IPS-NIHi11 (cell line): ENCODE data around the gene LMO2.

Experiments used
- DNase-seq: peaks from one replicate; pipeline ENCODE4 v3.0.0; 2012; ENCODE audit warnings: mixed read lengths, low spot score

The LMO2 gene

DNA sequence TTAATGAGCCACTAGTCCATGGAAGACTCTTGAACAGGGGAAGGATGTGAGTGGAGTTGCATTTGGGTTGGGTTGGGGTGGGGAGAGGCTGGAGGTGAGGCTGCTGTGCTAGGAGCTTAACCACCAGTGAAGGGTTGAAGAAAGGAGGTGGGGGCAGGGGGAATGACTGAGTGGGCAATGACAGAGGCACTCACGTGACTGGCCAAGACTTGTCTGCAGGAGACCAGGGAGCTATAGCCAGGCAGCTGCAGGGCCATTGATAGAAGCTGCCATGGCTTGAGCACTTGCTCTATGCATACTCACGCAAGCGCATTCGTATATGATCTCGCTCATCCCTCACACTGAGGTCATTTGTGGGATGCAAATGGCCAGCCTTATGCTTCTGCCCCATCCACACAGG, 4.0 kb downstream of the LMO2 start:
- DNase-seq, result no peak

- no peak for DNase-seq
These were observed 6.4 kb downstream of the LMO2 start for GRCh38 chr11:33885338-33886005.

DNA sequence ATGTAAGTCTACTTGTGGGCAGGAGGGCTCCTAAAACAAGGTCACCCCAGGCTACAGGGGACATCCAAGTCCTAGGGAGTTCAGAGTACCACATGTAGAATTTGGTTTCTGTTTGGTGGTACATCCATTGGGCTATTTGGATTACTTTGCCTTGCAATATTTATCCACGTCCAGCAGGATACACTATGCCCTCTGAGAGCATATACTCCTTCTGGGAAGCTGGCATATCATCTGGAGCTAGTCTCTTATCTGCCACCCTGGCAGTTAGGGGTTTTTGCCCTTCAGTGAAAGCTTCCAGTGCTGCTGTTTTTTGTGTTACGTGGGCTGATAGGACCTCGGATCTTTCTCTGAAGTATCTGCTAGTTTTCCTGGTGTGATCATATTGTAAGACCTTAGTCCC, 7.3 kb downstream of the LMO2 start:
- no peak for DNase-seq

DNA sequence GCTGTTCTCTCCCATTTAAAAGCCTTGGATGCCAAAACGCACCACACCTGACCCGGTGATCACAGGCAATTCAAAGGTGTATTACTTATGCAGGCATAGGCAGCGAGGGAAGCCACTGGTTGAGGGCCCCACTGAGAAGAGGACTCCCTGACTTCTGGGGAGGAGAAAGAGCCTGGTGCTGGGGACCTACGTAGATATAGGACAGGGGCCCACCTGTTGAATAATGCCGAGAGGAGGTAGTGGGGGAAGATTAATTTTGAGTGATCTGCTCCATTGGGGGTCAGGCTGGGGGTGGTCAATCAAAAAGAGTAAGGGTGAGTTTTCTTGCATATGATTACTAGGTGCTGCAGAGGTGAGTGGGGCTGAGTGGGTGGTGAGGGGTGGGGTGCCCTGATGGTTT, 7.8 kb downstream of the LMO2 start:
- DNase-seq, result no peak

DNA sequence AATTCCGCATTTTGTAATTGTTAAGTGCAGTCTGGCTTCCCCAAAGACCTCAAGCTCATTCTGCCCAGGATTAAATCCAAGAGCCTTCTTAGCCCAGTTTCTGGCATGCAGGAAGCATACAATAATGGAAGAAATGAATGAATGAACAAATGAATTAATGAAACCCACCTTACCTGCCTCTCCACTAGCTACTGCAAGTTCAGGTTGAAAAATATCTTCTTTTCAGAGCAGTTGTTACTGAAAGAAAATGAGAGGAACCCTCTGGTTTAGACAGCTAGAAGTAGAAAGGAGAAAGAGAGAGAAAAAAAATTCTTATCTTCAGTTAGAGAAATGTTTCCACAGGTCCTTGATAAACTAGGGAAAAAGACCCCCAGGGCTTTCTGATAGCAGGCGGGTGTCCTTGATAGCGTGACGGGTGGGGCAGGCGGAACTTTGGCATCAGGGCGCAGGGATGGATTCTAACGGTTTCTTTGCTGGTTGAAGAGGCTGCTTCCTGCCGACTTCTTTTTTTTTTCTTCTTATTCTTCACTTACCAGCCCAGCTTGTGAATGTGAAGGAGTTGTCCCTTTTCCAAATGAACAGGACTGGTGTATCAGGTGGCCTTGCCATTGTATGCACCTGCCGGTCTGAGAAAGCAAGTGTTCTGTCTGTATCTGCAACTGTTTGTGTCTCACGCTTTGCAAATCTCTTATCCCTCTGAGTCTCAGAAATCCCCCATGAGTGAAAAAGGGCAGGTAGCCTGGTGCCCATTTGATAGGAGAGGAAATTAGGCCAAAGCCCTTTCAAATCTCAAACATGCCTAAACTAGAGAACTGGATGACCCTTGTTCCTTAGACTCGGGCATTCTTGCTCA, 10.0 kb downstream of the LMO2 start:
- DNase-seq, result no peak

GRCh38 chr11:33880979-33881378, 10.9 kb downstream of the LMO2 start:
- no peak for DNase-seq

DNA sequence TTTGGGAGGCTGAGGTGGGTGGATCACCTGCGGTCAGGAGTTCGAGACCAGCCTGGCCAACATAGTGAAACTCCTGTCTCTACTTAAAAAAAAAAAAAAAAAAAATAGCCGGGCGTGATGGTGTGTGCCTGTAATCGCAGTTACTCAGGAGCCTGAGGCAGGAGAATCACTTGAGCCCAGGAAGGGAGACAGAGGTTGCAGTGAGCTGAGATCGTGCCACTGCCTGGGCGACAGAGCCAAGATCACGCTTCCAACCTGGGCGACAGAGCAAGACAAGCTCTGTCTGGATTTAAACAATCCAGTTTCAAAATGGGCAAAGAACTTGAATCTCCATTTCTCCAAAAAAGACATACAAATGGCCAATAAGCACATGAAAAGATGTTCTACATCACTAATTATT, 12.5 kb downstream of the LMO2 start:
- no peak for DNase-seq

- no peak for DNase-seq
These were observed 14.8 kb downstream of the LMO2 start for GRCh38 chr11:33877038-33877437.

- DNase-seq, result no peak
These were observed 16.1 kb downstream of the LMO2 start for GRCh38 chr11:33875621-33876294.

- DNase-seq, result no peak
These were observed 16.9 kb downstream of the LMO2 start for GRCh38 chr11:33874910-33875490.

- no peak for DNase-seq
These were observed 17.4 kb downstream of the LMO2 start for GRCh38 chr11:33874433-33874832.

DNA sequence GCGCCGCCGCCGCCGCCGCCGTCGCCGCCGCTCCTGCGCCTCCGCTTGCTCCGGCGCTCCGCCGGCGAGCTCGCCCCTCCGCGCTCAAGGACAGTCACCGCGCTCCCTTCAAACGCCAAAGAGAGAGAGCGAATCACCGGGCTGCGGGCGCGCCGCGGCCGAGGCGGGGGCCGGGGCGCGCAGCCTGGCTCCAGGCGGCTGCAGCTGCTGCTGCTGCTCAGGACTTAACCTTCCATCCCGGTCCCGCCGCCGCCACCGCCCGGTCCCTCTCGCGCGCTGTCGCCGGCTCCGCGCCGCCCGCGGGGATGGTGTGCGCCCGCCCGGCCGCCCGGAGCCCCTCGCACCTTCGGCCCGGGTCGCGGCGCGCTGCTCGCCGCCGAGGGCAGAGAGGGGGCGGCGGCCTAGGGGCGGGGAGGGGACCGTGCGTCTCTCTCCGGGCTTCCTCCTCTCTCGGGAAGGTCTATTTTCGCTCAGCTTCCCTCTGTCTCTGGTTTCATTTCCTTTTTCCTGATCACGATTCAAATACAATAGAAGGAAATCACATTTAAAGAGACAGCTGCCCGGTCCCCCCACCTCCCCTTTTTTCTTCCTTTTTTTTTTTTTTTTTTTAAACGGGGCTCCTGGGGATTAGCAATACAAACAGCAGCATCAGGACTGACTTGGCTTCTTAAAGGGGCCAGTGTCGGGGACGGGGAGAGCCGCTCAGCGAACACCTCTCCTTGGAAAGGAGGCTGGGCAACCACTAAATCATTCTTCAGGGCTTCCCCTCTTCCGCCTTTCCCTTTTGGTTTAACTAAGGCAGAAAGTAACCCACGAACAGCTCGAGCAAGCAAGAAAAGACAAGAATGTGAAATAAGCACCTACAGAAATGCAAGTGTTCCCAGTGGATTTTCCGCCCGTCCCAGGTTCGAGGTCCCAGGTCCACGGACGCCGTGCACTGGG, 22.1 kb downstream of the LMO2 start:
- DNase-seq, result peak; percentile 70

DNA sequence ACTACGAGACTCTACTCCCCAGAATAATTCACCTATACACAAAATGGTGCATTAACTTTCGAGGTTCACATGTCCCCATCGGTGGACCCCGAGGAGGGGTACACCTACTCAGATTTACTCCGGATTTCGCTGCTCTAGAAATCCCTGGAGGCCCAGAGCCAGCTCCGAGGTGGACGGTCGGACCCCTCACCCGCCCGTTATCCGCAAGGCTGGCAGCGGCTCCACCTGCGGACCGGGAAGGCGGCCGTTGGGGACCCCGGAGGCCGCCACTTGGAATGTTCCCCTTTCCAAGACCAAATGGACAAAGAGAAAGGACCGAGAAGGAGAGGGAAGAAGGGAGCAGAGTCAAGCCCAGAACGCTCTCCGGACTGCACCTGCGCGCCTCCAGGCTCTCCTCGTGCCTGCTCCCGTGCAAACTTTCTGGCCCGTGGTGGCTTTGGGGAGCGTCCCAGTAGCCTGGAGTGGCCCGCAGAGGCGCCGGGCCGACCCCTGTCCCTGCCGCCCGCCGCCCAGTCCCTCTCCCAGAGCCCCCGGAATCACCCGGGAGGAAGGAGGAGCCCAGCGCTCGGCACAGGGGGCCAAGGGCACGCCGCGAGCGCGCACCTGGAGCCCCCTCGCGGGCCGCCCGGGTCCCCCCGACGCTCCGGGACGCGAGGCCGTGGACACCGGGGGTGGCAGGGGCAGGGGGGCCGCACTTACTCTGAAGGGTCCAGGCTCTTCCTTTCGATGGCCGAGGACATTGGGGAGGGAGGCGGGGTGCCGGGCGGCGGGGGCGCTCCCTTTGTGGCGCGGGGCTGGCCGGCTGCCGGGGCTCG, 23.0 kb downstream of the LMO2 start:
- DNase-seq, result peak; percentile 23

GRCh38 chr11:33867996-33868646, 23.8 kb downstream of the LMO2 start:
- no peak for DNase-seq

- DNase-seq, result no peak
These were observed 24.3 kb downstream of the LMO2 start for GRCh38 chr11:33867561-33867960.

GRCh38 chr11:33866936-33867335, 24.9 kb downstream of the LMO2 start:
- DNase-seq, result no peak

DNA sequence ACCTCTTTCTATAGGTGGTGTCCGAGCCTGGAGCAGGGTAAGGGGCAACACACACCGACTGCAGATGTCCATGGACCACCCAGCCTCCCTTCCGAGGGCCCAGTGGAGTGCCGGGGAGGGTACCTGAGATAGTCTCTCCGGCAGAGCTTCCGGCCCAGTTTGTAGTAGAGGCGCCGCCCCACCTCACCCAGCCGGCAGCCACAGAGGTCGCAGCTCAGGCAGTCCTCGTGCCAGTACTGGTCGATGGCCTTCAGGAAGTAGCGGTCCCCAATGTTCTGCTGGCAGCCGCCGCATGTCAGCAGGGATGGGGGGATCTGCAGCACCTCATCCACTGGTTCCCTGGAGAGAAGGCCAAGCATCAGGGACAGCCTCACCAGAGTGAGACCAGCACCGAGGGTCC, 27.4 kb downstream of the LMO2 start:
- DNase-seq, result no peak

GRCh38 chr11:33863418-33864172, 28.3 kb downstream of the LMO2 start:
- DNase-seq, result no peak

GRCh38 chr11:33861941-33862589, 29.8 kb downstream of the LMO2 start:
- DNase-seq, result no peak
